ENCODE measurements around the gene PPEF1. TPM values are rescaled to one million over a fixed set of nuclear protein-coding genes. Genes with fewer than 3 reads are reported as not detected.

PPEF1 gene
- total RNA-seq, 1 donor from 2014 or later, result not detected

GRCh38 chrX:18875256-18875878 is 167.9 kb downstream of the PPEF1 start:
- TF ChIP-seq, protein P1, sequence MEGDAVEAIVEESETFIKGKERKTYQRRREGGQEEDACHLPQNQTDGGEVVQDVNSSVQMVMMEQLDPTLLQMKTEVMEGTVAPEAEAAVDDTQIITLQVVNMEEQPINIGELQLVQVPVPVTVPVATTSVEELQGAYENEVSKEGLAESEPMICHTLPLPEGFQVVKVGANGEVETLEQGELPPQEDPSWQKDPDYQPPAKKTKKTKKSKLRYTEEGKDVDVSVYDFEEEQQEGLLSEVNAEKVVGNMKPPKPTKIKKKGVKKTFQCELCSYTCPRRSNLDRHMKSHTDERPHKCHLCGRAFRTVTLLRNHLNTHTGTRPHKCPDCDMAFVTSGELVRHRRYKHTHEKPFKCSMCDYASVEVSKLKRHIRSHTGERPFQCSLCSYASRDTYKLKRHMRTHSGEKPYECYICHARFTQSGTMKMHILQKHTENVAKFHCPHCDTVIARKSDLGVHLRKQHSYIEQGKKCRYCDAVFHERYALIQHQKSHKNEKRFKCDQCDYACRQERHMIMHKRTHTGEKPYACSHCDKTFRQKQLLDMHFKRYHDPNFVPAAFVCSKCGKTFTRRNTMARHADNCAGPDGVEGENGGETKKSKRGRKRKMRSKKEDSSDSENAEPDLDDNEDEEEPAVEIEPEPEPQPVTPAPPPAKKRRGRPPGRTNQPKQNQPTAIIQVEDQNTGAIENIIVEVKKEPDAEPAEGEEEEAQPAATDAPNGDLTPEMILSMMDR (IDR thresholded peaks at IDR 0.05; ENCODE audit: insufficient read depth, low read length, severe bottlenecking), result no peak

DNA sequence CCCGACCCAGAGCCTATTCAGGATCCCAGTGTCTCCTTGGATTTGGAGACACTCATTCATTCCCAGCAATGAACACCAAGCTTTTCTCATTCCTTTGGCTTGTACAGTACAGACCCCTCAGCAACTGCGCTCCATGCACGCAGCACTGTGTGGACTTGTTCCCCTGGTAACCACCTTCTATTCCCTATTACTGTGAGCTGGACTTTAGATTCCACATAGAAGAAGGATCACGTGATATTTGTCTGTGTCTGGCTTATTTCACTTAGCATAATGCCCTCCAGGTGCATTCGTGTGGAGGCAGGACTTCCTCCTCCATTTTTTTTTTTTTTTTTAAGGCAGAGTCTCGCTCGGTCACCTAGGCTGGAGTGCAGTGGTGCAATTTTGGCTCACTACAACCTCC is 170.0 kb downstream of the PPEF1 start:
- Histone ChIP-seq H3K4me3 (ENCODE audit: low read depth, low read length) (no peak overlapping the region), H3K27me3 (ENCODE audit: control insufficient read depth, insufficient read depth, low read length) (no peaks in the 10 kb centered on the region), H3K36me3 (ENCODE audit: control insufficient read depth, insufficient read depth, low read length) (no peaks in the 10 kb centered on the region)
- TF ChIP-seq, protein P1 (IDR thresholded peaks at IDR 0.05; ENCODE audit: insufficient read depth, low read length, severe bottlenecking), result no peak
- DNase-seq (ENCODE audit: low read depth) (peak; percentile 30), FAIRE-seq (no peak)

More at GRCh38 chrX:18875256-18875878, 167.9 kb downstream of the PPEF1 start:
- Histone ChIP-seq H3K36me3 (ENCODE audit: control insufficient read depth, insufficient read depth, low read length) (no peaks in the 10 kb centered on the region), H3K4me3 (ENCODE audit: low read depth, low read length) (no peak overlapping the region), H3K27me3 (ENCODE audit: control insufficient read depth, insufficient read depth, low read length) (no peaks in the 10 kb centered on the region)
- FAIRE-seq, result no peak
- no peak for DNase-seq (ENCODE audit: low read depth)

Other genes with a start within 250 kb of the PPEF1 start
- not detected in 2 replicates for gene RS1, start 35.5 kb upstream of the PPEF1 start, total RNA-seq